ENCODE measurements around the gene SOHLH1.

The SOHLH1 gene

GRCh38 chr9:135728436-135729110, 29.3 kb upstream of the SOHLH1 start:
- no peak for DNase-seq

GRCh38 chr9:135727257-135727875, 28.1 kb upstream of the SOHLH1 start:
- DNase-seq: no peak

DNA sequence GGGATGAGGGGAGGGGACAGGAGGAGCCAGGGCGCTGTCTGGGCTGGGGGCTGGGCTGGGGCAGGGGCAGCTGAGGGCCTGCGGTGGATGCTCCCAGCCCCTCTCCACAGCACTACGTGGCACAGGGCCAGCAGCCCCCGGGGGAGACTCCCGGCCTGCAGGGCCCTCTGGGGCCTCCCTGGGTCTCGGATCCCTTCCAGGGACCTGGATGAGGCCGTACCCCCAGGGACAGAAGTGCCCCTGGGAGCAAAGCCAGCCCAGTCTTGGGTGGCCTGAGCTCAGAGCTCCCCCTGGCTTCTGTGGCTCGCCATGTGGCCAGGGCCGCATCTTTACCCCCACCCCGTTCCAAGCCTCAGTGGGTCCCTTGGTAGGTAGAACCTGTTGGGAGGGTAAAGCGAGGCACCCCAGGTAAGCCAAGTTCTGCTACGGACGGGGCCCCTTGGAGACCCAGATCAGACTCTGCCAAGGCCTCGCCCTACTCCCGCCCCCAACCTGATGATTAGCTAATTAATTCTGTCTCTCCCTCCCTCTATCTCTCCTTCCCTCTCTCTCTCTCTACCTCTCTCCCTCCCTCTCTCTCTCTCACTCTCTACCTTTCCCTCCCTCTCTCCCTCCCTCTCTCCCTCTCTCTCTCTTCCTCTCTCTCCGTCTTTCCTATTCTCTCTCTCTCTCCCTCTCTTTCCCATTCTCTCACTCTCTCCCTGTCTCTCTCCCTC, 27.0 kb upstream of the SOHLH1 start:
- DNase-seq: no peak

- DNase-seq: no peak
Measured at GRCh38 chr9:135724186-135724787, 25.0 kb upstream of the SOHLH1 start.

DNA sequence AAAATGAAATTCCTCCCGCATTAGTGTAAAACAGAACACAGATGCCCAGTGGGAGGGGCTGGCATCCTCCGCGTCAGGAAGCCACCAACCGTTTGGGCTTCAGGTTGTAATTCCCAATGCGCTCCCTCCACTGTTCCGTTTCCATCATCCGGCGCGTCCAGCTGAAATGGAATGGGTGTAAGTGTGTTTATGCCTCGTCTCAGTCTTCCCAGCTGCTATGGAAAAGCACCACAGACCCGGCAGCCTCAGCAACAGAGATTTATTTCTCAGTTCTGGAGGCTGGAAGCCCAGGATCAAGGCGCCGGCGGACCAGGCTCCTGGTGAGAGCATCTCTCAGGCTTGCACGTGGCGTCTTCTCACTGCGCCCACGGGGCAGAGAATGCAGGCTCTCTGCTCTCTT, 23.1 kb upstream of the SOHLH1 start:
- no peak for DNase-seq

- DNase-seq: no peak
Measured at GRCh38 chr9:135719472-135719871, 20.2 kb upstream of the SOHLH1 start.

DNA sequence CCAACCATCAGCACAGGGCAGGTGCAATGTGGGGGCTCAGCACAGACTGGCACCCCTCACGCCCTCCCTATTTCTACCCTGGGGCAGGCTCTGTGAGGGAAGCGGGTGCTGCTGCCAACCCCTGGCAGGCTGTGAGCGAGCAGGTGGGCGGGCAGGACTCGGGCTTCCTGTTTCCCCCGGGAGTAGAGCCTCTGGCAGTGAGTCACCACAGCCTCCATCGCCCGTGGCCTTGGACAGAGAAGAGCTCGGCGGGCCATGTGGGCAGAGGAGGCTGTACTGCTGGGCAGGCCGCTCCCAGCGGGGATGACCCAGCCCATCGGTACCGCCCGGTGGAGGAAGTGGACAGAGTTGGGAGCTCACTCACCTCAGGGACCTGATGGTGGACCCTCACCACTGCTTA, 19.3 kb upstream of the SOHLH1 start:
- no peak for DNase-seq

- DNase-seq: no peak
Measured at GRCh38 chr9:135717410-135717809, 18.1 kb upstream of the SOHLH1 start.

- DNase-seq: no peak
Measured at GRCh38 chr9:135716045-135716444, 16.8 kb upstream of the SOHLH1 start.

- DNase-seq: no peak
Measured at GRCh38 chr9:135715056-135715595, 15.8 kb upstream of the SOHLH1 start.

DNA sequence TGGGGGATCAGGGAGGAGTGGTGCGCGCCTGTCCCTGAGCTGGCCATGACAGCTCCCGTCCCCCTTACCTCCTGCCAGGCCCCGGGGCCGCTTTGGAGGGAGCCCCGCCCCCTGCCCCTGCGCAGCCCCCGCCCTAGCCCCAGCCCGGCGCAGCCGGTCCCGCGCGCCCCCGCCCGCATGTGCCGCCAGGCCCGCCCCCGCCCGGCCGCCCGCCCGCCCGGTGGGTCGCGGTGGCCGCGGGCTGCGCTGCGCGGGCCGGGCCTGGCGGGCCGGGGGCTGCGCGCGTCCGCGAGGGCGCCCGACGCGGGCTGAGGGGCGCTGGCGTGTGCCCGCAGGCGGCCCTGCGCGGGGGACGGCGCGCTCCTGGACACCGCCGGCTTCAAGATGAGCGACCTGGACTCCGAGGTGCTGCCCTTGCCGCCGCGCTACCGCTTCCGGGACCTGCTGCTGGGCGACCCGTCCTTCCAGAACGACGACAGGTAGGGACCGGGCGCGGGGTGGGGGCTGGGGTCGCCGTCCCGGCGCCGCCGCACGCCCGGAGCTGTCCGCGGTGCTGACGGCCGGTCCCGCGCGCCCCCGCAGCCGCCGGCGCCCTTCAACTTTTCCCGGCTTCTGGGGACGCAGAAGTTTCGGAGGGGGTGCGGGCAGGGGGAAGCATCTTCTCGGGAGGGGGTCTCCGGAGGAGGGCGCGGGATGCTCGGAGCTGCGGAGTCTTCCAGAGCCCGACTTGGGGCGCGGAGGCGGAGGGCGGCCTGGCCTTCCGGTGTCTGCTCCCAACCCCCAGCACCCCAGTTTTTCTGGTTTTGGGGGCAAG, 15.2 kb upstream of the SOHLH1 start:
- DNase-seq: no peak

DNA sequence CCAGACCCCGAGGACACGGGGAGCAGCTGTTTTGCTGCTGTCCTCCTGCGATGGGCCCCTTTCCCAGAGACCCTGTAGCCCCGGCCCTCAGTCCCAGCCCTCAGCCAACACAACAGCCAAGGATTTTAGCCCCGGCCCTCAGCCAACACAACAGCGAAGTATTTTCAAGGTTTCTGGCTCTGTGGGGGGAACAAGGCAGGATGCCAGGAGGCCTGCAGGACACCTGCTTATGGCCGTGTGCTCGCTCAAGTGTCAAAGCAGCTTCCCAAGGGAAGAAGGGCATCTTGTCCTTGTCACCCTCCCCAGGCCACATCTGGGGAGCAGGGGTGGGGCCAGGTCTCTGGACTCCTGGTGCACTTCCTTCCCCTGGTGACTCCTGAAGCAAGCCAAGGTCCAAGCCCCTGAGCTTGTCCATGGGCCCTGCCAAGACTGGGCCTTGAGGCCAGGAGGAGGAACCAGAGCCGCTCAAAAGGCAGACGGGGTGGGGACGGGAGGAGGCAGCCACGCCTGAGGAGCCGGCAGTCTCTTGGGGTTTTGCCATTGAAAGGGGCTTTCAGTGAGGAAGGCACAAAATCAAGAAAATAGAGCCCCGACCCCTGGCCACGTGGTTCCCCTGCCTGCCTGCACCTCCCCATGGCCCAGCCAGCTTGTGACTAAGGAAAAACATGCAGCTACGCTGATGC, 13.5 kb upstream of the SOHLH1 start:
- no peak for DNase-seq

GRCh38 chr9:135711881-135712280, 12.6 kb upstream of the SOHLH1 start:
- DNase-seq: no peak

GRCh38 chr9:135711391-135711790, 12.1 kb upstream of the SOHLH1 start:
- no peak for DNase-seq

- no peak for DNase-seq
Measured at GRCh38 chr9:135708164-135708563, 8.9 kb upstream of the SOHLH1 start.

DNA sequence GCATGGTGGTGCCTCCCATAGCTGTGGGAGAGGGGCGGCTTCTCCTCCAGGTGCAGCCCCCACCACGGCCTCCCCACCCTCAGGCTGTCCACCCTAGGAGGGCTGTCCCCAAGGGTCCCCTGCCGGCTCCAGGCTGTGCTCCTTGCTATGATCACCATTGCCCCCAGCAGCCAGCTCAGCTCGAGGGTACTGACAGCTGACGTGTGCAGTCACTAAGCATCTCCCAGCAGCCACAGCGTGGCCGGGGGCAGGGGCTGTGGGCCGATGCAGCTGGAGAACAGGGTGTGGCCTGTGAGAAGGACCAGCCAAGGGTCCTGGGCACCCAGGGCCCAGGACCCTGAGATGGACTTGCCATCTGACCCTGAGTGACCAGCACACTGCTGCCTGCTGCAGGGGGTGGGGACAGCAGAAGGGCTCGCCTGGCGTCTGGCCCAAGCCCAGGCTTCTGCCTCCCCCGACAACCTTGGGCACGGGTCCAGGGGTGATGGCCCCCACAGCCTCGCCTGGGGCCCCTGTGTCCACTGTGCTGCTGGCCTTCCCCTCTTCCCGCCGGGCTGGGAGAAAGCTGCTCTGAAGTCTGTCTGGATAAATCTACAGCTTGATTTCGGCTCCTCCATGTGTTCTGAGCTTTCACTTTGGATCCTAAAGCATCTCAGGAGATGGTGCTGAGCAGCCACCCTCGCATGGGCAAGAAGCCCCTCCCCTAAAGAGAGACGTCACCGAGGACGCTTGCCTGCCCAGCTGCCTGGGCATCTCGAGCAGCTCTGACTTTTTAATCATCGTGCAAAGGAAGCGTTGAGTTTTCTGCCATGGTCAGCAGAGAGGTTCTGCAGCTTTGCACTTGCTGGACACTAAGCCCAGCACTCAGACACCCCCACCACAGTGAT, 8.2 kb upstream of the SOHLH1 start:
- DNase-seq: no peak

DNA sequence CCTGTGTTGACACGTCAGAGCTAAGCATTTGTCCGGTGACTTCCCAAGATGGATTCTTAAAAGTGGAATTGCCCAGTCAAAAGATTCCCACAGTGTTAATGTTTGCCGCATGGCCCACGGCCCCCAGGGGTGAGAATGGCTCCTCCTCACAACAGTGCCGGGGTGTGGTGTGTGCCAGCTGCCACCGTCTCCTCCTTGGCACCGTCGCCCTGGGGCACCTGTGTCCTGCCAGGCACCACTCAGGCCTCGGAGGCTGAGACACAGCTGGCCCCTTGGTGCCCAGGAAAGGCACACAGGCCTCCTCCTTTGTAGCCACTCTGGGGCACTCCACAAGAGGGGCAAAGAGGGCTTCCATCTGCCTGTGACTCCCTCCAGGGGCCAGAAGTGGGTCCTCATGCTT, 7.0 kb upstream of the SOHLH1 start:
- no peak for DNase-seq

GRCh38 chr9:135705376-135705775, 6.1 kb upstream of the SOHLH1 start:
- no peak for DNase-seq

DNA sequence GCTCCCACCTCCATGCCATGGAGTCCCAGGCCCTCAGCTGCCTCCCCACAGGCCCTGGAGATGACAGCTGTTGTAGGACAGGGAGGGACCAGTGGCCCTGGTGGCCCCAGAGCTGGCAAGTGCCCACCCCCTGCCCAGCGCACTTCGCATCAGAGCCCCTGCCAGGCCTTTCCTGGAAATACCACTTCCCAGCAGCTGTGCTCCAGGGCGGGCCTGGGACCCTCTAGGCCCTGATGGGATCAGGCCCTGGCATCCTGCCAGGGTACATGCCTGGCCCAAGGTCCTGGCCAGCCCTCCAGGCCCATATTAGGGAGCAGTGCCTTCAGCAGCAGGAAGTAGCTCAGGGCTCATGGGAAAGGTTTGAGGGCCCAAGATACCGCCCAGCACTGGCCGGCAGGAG, 5.2 kb upstream of the SOHLH1 start:
- no peak for DNase-seq

GRCh38 chr9:135703726-135704125, 4.4 kb upstream of the SOHLH1 start:
- DNase-seq: no peak
